SK-N-SH (cell line): ENCODE data around the gene TPP2.

ENCODE experiments used
- CHD2 ChIP-seq: fragments of 150-350 bp; IDR thresholded peaks from 2 replicates; pipeline ENCODE4 v1.6.1; 2018; ENCODE audit warnings: low read length; ENCODE audit not compliant: partially characterized antibody
- EZH2phosphoT487 ChIP-seq: fragments of 200-600 bp; sonication (generic); IDR thresholded peaks from 2 replicates; pipeline ENCODE4 v1.6.1; 2017; ENCODE audit warnings: low read depth, mixed run types, mild to moderate bottlenecking, antibody characterized with exemption, moderate library complexity, borderline replicate concordance
- FOSL2 ChIP-seq: IDR thresholded peaks from 2 replicates; pipeline ENCODE4 v1.4.0; 2012; ENCODE audit warnings: low read depth, mild to moderate bottlenecking, moderate library complexity, borderline replicate concordance
- FOXJ3 ChIP-seq: sonication (generic); formaldehyde crosslinking; IDR thresholded peaks from 2 replicates; pipeline ENCODE4 v1.5.1; 2020; ENCODE audit warnings: mild to moderate bottlenecking, missing genetic modification reagents
- JUND ChIP-seq: IDR thresholded peaks from 2 replicates; pipeline ENCODE4 v1.4.0; 2012
- POLR2AphosphoS5 ChIP-seq: IDR thresholded peaks from 2 replicates; pipeline ENCODE4 v1.6.1; 2012; ENCODE audit warnings: low read depth, low read length
- SIN3A ChIP-seq: IDR thresholded peaks from 2 replicates; pipeline ENCODE4 v1.6.1; 2012; ENCODE audit warnings: low read depth, mild to moderate bottlenecking, low read length, moderate library complexity, borderline replicate concordance
- SMC3 ChIP-seq: IDR thresholded peaks from 2 replicates; pipeline ENCODE4 v1.6.1; 2012; ENCODE audit warnings: low read depth, low read length, improper control_type of control experiment
- TAF1 ChIP-seq: IDR thresholded peaks from 2 replicates; pipeline ENCODE4 v1.6.1; 2012; ENCODE audit warnings: low read depth, mild to moderate bottlenecking, low read length, moderate library complexity, borderline replicate concordance
- TCF12 ChIP-seq: IDR thresholded peaks from 2 replicates; pipeline ENCODE4 v1.4.0; 2012
- TEAD4 ChIP-seq: IDR thresholded peaks from 2 replicates; pipeline ENCODE4 v1.4.0; 2012; ENCODE audit warnings: mild to moderate bottlenecking, borderline replicate concordance; ENCODE audit not compliant: insufficient read depth
- USF1 ChIP-seq: IDR thresholded peaks from 2 replicates; pipeline ENCODE4 v1.4.0; 2012; ENCODE audit warnings: low read depth, borderline replicate concordance
- TF ChIP-seq, protein P1 (sequence below): fragments of 200-600 bp; sonication (generic); IDR thresholded peaks from 2 replicates; pipeline ENCODE4 v1.6.1; 2017; ENCODE audit warnings: antibody characterized with exemption, mild to moderate bottlenecking, moderate library complexity
- TF ChIP-seq, protein P2 (sequence below): fragments of 150-350 bp; IDR thresholded peaks from 2 replicates; pipeline ENCODE4 v1.6.1; 2016; ENCODE audit warnings: mild to moderate bottlenecking, low read depth, low read length

DNA sequence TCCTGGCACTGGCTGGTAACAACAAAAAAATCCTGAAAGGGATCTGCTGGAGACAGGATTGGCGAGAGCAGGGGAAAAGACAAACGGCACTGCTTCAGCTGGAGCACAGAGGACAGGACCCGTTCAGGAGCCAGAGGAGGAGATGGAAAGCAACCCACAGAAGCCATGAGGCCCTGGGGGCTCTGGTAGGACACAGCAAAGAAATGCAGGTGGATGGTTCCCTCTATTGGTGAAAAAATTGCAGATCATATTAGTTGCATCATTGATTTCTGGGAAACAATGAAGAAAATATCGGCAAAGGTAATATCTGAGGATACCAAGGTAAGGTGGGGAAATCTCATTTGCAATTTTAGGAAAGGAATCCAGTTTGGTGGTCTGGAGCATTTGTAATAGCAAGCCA lies 25.7 kb upstream of the TPP2 start:
- no peak for TF ChIP-seq FOXJ3 (CRISPR knock-in tag)
- TF ChIP-seq, protein P1, sequence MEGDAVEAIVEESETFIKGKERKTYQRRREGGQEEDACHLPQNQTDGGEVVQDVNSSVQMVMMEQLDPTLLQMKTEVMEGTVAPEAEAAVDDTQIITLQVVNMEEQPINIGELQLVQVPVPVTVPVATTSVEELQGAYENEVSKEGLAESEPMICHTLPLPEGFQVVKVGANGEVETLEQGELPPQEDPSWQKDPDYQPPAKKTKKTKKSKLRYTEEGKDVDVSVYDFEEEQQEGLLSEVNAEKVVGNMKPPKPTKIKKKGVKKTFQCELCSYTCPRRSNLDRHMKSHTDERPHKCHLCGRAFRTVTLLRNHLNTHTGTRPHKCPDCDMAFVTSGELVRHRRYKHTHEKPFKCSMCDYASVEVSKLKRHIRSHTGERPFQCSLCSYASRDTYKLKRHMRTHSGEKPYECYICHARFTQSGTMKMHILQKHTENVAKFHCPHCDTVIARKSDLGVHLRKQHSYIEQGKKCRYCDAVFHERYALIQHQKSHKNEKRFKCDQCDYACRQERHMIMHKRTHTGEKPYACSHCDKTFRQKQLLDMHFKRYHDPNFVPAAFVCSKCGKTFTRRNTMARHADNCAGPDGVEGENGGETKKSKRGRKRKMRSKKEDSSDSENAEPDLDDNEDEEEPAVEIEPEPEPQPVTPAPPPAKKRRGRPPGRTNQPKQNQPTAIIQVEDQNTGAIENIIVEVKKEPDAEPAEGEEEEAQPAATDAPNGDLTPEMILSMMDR = no peak
- TF ChIP-seq, protein P2, sequence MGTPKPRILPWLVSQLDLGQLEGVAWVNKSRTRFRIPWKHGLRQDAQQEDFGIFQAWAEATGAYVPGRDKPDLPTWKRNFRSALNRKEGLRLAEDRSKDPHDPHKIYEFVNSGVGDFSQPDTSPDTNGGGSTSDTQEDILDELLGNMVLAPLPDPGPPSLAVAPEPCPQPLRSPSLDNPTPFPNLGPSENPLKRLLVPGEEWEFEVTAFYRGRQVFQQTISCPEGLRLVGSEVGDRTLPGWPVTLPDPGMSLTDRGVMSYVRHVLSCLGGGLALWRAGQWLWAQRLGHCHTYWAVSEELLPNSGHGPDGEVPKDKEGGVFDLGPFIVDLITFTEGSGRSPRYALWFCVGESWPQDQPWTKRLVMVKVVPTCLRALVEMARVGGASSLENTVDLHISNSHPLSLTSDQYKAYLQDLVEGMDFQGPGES = no peak
- no peak for TF ChIP-seq SIN3A
- TF ChIP-seq EZH2phosphoT487 = no peak
- TF ChIP-seq CHD2 = no peak
- TF ChIP-seq TEAD4 = no peak
- no peak for TF ChIP-seq TCF12
- no peak for TF ChIP-seq JUND
- TF ChIP-seq USF1 = no peak
- TF ChIP-seq FOSL2 = no peak
- no peak for TF ChIP-seq POLR2AphosphoS5
- peak; percentile 31; the same call in 1 of the 2 replicates for TF ChIP-seq SMC3
- no peak for TF ChIP-seq TAF1
